H1 (cell line): ENCODE measurements around the gene FDPS. TPM values are rescaled to one million over a fixed set of nuclear protein-coding genes. Genes with fewer than 3 reads are reported as not detected.

ENCODE experiments used
- BACH1 ChIP-seq: IDR thresholded peaks from 2 replicates; pipeline ENCODE4 v1.6.1; 2012; ENCODE audit warnings: low read length, improper control_type of control experiment
- CHD1 ChIP-seq: IDR thresholded peaks from 2 replicates; pipeline ENCODE4 v1.6.1; 2012; ENCODE audit warnings: low read depth, low read length, improper control_type of control experiment
- JUND ChIP-seq: IDR thresholded peaks from 2 replicates; pipeline ENCODE4 v1.6.1; 2011; ENCODE audit warnings: mild to moderate bottlenecking, improper control_type of control experiment, low read length
- KDM4A ChIP-seq: IDR thresholded peaks from one replicate; pipeline ENCODE4 v1.7.1; 2012; ENCODE audit warnings: low read depth, mild to moderate bottlenecking, moderate library complexity, low read length, inconsistent platforms; ENCODE audit not compliant: severe bottlenecking
- KDM5A ChIP-seq: fragments of 200-600 bp; IDR thresholded peaks from 2 replicates; pipeline ENCODE4 v1.7.1; 2012; ENCODE audit warnings: mild to moderate bottlenecking, low read length, inconsistent platforms, mixed read lengths
- SP1 ChIP-seq: IDR thresholded peaks from 2 replicates; pipeline ENCODE4 v1.6.1; 2011; ENCODE audit warnings: low read depth, low read length
- TAF1 ChIP-seq: IDR thresholded peaks from 2 replicates; pipeline ENCODE4 v1.6.1; 2011; ENCODE audit warnings: mild to moderate bottlenecking, low read depth, low read length
- TCF12 ChIP-seq: IDR thresholded peaks from 2 replicates; pipeline ENCODE4 v1.6.1; 2011; ENCODE audit warnings: low read depth, mild to moderate bottlenecking, low read length
- TEAD4 ChIP-seq: IDR thresholded peaks from 2 replicates; pipeline ENCODE4 v1.6.1; 2012; ENCODE audit warnings: low read depth, low read length, inconsistent platforms, mixed read lengths
- YY1 ChIP-seq: IDR thresholded peaks from 2 replicates; pipeline ENCODE4 v1.6.1; 2011; ENCODE audit warnings: low read depth, mild to moderate bottlenecking, low read length
- polyA plus RNA-seq, 7 experiments: library from polyadenylated mRNA; depleted of rRNA in 3 of 7; stranded (reverse) in 5 of 7; unstranded in 2 of 7; fragments of >200 nt in 5 of 7; fragments of 200-250 nt in 2 of 7; gene quantifications; 1 replicate in 5 of 7; 2 replicates in 1 of 7; 4 replicates in 1 of 7; pipeline versions ENCODE4 v1.2.1 to v1.2.3, GENCODE V29; 2011 to 2013; ENCODE audit warnings: missing spikeins in 2 of 7, mixed read lengths in 2 of 7
- total RNA-seq: library from RNA; stranded (reverse); fragmentation: NEBNext Ultra II Directional; extraction: Animal tissue kit (Norgen Biotek cat#: 25700); gene quantifications from 2 replicates; pipeline ENCODE4 v1.2.1, GENCODE V29; 2021
- TF ChIP-seq, protein P1 (sequence below): fragments of 300-600 bp; sonication (generic); IDR thresholded peaks from 2 replicates; pipeline ENCODE4 v1.7.1; 2012; ENCODE audit warnings: low read length, moderate library complexity, mild to moderate bottlenecking, inconsistent platforms; ENCODE audit not compliant: insufficient replicate concordance
- TF ChIP-seq, protein P2 (sequence below): IDR thresholded peaks from 2 replicates; pipeline ENCODE4 v1.6.1; 2012; ENCODE audit warnings: inconsistent platforms

The FDPS gene
- total and polyA plus RNA-seq, 2 of the 8 experiments (the other 6 are each of a cell fraction or from before 2014, with no cell fraction given) = 267 to 368 TPM

- TF ChIP-seq, protein P1, sequence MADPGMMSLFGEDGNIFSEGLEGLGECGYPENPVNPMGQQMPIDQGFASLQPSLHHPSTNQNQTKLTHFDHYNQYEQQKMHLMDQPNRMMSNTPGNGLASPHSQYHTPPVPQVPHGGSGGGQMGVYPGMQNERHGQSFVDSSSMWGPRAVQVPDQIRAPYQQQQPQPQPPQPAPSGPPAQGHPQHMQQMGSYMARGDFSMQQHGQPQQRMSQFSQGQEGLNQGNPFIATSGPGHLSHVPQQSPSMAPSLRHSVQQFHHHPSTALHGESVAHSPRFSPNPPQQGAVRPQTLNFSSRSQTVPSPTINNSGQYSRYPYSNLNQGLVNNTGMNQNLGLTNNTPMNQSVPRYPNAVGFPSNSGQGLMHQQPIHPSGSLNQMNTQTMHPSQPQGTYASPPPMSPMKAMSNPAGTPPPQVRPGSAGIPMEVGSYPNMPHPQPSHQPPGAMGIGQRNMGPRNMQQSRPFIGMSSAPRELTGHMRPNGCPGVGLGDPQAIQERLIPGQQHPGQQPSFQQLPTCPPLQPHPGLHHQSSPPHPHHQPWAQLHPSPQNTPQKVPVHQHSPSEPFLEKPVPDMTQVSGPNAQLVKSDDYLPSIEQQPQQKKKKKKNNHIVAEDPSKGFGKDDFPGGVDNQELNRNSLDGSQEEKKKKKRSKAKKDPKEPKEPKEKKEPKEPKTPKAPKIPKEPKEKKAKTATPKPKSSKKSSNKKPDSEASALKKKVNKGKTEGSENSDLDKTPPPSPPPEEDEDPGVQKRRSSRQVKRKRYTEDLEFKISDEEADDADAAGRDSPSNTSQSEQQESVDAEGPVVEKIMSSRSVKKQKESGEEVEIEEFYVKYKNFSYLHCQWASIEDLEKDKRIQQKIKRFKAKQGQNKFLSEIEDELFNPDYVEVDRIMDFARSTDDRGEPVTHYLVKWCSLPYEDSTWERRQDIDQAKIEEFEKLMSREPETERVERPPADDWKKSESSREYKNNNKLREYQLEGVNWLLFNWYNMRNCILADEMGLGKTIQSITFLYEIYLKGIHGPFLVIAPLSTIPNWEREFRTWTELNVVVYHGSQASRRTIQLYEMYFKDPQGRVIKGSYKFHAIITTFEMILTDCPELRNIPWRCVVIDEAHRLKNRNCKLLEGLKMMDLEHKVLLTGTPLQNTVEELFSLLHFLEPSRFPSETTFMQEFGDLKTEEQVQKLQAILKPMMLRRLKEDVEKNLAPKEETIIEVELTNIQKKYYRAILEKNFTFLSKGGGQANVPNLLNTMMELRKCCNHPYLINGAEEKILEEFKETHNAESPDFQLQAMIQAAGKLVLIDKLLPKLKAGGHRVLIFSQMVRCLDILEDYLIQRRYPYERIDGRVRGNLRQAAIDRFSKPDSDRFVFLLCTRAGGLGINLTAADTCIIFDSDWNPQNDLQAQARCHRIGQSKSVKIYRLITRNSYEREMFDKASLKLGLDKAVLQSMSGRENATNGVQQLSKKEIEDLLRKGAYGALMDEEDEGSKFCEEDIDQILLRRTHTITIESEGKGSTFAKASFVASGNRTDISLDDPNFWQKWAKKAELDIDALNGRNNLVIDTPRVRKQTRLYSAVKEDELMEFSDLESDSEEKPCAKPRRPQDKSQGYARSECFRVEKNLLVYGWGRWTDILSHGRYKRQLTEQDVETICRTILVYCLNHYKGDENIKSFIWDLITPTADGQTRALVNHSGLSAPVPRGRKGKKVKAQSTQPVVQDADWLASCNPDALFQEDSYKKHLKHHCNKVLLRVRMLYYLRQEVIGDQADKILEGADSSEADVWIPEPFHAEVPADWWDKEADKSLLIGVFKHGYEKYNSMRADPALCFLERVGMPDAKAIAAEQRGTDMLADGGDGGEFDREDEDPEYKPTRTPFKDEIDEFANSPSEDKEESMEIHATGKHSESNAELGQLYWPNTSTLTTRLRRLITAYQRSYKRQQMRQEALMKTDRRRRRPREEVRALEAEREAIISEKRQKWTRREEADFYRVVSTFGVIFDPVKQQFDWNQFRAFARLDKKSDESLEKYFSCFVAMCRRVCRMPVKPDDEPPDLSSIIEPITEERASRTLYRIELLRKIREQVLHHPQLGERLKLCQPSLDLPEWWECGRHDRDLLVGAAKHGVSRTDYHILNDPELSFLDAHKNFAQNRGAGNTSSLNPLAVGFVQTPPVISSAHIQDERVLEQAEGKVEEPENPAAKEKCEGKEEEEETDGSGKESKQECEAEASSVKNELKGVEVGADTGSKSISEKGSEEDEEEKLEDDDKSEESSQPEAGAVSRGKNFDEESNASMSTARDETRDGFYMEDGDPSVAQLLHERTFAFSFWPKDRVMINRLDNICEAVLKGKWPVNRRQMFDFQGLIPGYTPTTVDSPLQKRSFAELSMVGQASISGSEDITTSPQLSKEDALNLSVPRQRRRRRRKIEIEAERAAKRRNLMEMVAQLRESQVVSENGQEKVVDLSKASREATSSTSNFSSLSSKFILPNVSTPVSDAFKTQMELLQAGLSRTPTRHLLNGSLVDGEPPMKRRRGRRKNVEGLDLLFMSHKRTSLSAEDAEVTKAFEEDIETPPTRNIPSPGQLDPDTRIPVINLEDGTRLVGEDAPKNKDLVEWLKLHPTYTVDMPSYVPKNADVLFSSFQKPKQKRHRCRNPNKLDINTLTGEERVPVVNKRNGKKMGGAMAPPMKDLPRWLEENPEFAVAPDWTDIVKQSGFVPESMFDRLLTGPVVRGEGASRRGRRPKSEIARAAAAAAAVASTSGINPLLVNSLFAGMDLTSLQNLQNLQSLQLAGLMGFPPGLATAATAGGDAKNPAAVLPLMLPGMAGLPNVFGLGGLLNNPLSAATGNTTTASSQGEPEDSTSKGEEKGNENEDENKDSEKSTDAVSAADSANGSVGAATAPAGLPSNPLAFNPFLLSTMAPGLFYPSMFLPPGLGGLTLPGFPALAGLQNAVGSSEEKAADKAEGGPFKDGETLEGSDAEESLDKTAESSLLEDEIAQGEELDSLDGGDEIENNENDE = no peak
- TF ChIP-seq YY1 (no peak), TCF12 (no peak), CHD1 (no peak), JUND (no peak), KDM5A (no peak), KDM4A (no peak), TEAD4 (no peak), BACH1 (no peak), TAF1 (no peak), SP1 (no peak)
- TF ChIP-seq, protein P2, sequence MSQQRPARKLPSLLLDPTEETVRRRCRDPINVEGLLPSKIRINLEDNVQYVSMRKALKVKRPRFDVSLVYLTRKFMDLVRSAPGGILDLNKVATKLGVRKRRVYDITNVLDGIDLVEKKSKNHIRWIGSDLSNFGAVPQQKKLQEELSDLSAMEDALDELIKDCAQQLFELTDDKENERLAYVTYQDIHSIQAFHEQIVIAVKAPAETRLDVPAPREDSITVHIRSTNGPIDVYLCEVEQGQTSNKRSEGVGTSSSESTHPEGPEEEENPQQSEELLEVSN = no peak
Measured at GRCh38 chr1:155352631-155353030, 44.0 kb downstream of the FDPS start (continued).
